Endothelial cell of umbilical vein (primary cell): ENCODE results near the gene MOCOS. TPM values are rescaled to one million over a fixed set of nuclear protein-coding genes. Genes with fewer than 3 reads are reported as not detected.

ENCODE experiments used
- BruUV-seq: library from RNA; stranded (reverse); fragments of 400-500 nt; replicated peaks from 2 replicates; lab custom pipeline; 2021; lab: Mats Ljungman, UMichigan
- CTCF ChIA-PET: fragments of 300-600, 350-600 bp; sonication (Branson Sonifier 250); formaldehyde crosslinking; loops from one replicate; lab custom pipeline; 2021; ENCODE audit warnings: antibody characterized with exemption, inconsistent platforms; lab: Charles Lee
- POLR2A ChIA-PET: fragments of 300-600, 350-600 bp; sonication (Branson Sonifier 250); formaldehyde crosslinking; loops from one replicate; lab custom pipeline; 2021; ENCODE audit warnings: antibody characterized with exemption, inconsistent platforms; lab: Charles Lee
- DNase-seq: peaks from one replicate; pipeline ENCODE4 v3.0.0-alpha.2; 2011; ENCODE audit warnings: low read depth, low spot score
- FAIRE-seq: peaks from 2 replicates; lab custom pipeline; 2011; peaks lifted over from hg19 to GRCh38; lab: Jason Lieb, UNC
- H2AFZ ChIP-seq: 2 replicates; pipeline ENCODE4 v1.6.0; 2012; ENCODE audit warnings: low read depth, low read length, control low read depth, inconsistent platforms
- H3K27ac ChIP-seq: 2 replicates; pipeline ENCODE4 v1.5.1; 2011; ENCODE audit warnings: low read depth, mild to moderate bottlenecking, control low read depth, low read length, moderate library complexity; ENCODE audit not compliant: insufficient read depth
- H3K27me3 ChIP-seq, 2 experiments: 2 replicates each; pipeline versions ENCODE4 v1.6.0 to v1.6.1; 2011; ENCODE audit warnings: low read length in 2 of 2, mixed read lengths in 1 of 2; ENCODE audit not compliant: control insufficient read depth in 2 of 2, insufficient read depth in 2 of 2
- H3K36me3 ChIP-seq, 2 experiments: 2 replicates in 1 of 2; 3 replicates in 1 of 2; pipeline ENCODE4 v1.5.1; 2011; ENCODE audit warnings: low read length in 2 of 2, mild to moderate bottlenecking in 1 of 2, moderate library complexity in 1 of 2; ENCODE audit not compliant: control insufficient read depth in 2 of 2, insufficient read depth in 2 of 2; ENCODE audit errors: extremely low read depth in 1 of 2
- H3K4me1 ChIP-seq: 3 replicates; pipeline ENCODE4 v1.5.1; 2011; ENCODE audit warnings: mild to moderate bottlenecking, low read length; ENCODE audit not compliant: control insufficient read depth, insufficient read depth; ENCODE audit errors: extremely low read depth
- H3K4me2 ChIP-seq: 2 replicates; pipeline ENCODE4 v1.6.1; 2011; ENCODE audit warnings: low read length, control low read depth, mixed read lengths; ENCODE audit not compliant: insufficient read depth
- H3K4me3 ChIP-seq, 3 experiments: fragments of 200-600 bp in 1 of 3; sonication (generic), shearing (Covaris generic) in 1 of 3; replicated peaks in 1 of 3; 2 replicates each; pipeline ENCODE4 v1.5.1; 2011 to 2016; ENCODE audit warnings: control low read depth in 3 of 3, low read length in 3 of 3, mild to moderate bottlenecking in 2 of 3, inconsistent platforms in 1 of 3, low read depth in 1 of 3, moderate library complexity in 1 of 3; ENCODE audit not compliant: insufficient read depth in 1 of 3
- H3K79me2 ChIP-seq: 2 replicates; pipeline ENCODE4 v1.6.0; 2012; ENCODE audit warnings: low read length, inconsistent platforms; ENCODE audit not compliant: control insufficient read depth, insufficient read depth
- H3K9ac ChIP-seq: replicated peaks from 2 replicates; pipeline ENCODE3; 2011; ENCODE audit warnings: low read length, control low read depth; ENCODE audit not compliant: insufficient read depth; ENCODE audit errors: extremely low read depth
- H3K9me1 ChIP-seq: replicated peaks from 3 replicates; pipeline ENCODE4 v1.6.0; 2011; ENCODE audit warnings: mild to moderate bottlenecking, low read length; ENCODE audit not compliant: control insufficient read depth, insufficient read depth; ENCODE audit errors: extremely low read depth
- H3K9me3 ChIP-seq: replicated peaks from 2 replicates; pipeline ENCODE4 v1.5.1; 2012; ENCODE audit warnings: low read length, inconsistent platforms; ENCODE audit not compliant: control insufficient read depth, insufficient read depth
- H4K20me1 ChIP-seq: replicated peaks from 2 replicates; pipeline ENCODE3; 2011; ENCODE audit warnings: mild to moderate bottlenecking, low read length; ENCODE audit not compliant: control insufficient read depth, insufficient read depth; ENCODE audit errors: extremely low read depth
- EZH2 ChIP-seq: IDR thresholded peaks from 2 replicates; pipeline ENCODE4 v1.6.1; 2012; ENCODE audit warnings: borderline replicate concordance, low read depth, mild to moderate bottlenecking, moderate library complexity, low read length, inconsistent platforms; ENCODE audit not compliant: severe bottlenecking
- FOS ChIP-seq: IDR thresholded peaks from 2 replicates; pipeline ENCODE4 v1.6.1; 2011; ENCODE audit warnings: mild to moderate bottlenecking, low read length, moderate library complexity, borderline replicate concordance; ENCODE audit not compliant: insufficient read depth
- GATA2 ChIP-seq: IDR thresholded peaks from 2 replicates; pipeline ENCODE4 v1.7.0; 2011; ENCODE audit warnings: low read depth, mild to moderate bottlenecking, moderate library complexity, mixed read lengths, low read length; ENCODE audit not compliant: insufficient read length, insufficient read depth
- MYC ChIP-seq: IDR thresholded peaks from one replicate; pipeline ENCODE4 v1.6.1; 2011; ENCODE audit warnings: mild to moderate bottlenecking, low read depth, low read length
- POLR2AphosphoS5 ChIP-seq: IDR thresholded peaks from 2 replicates; pipeline ENCODE4 v1.6.1; 2012; ENCODE audit warnings: low read depth, mild to moderate bottlenecking, control low read depth, low read length, moderate library complexity; ENCODE audit not compliant: insufficient read depth
- dilution Hi-C: fragments of 300-500 bp; cut with MboI; formaldehyde crosslinking; loops from one replicate; pipeline ENCODE4 v1.15.0; 2019; ENCODE audit warnings: low sequenced_read_pairs; ENCODE audit not compliant: extremely low pct_ligation_motif_present
- intact Hi-C: fragments of 100-400 bp; cut with micrococcal nuclease; formaldehyde crosslinking; loops from one replicate; pipeline ENCODE4 v1.10.0; 2022
- polyA plus RNA-seq, 4 experiments: library from polyadenylated mRNA; depleted of rRNA in 3 of 4; stranded (reverse) in 3 of 4; unstranded in 1 of 4; fragments of >200 nt; gene quantifications; 2 replicates each; pipeline versions ENCODE4 v1.2.1 to v1.2.3, GENCODE V29; 2011 to 2012; ENCODE audit warnings: missing spikeins in 1 of 4
- total RNA-seq: library from RNA; stranded (reverse); gene quantifications from 2 replicates; pipeline ENCODE4 v1.2.3, GENCODE V29; 2021

Gene MOCOS
- total and polyA plus RNA-seq, 2 donors (not counting 3 experiments of a cell fraction or from before 2014, with no cell fraction given), result 0.18 to 0.88 TPM

DNA sequence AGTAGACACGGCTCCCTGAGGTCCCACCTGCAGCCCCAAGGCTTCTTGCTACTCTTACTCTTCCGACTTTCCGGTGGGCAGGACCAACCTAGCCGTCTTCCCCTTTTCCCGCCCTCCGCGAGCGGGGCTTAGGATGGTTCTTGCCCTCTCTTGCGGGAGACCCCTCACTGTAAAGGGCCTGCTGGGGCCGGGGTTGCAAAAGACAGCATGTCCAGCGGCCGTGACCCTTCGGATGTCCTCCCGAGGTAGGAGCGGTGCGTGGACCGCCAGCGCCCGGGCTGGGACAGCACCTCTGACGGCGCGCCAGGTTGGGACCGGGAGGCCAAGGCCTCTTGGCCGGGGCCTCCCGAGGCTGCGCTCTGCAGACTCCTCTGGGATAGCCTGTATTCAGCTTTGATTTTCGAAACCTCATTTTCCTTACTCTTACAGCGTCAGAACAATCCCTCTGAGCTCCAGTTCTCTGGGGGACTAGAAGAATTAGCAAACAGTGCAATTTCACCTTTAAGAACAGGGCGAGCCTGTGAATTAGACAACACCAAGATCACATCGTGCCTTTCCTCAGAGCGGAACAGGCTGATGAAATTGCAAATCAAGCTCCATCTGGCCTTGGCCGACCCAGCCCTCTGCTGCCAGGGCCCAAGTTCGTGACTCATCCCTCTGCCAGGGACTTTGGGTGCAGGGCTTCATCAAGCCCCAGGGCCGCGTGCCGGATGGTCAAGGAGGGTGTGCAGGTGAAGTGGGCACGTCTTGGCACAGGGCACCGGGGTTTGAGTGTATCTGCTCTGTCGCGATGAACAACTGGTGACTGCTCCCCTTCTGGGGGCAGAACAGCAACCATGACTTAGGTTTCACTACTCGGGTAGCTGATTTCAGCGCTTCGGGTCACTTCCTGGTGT, 777 bp downstream of the MOCOS start:
- Histone ChIP-seq H3K4me2 (peak overlapping the region; percentile 72), H3K36me3 (no peaks in the 10 kb centered on the region), H3K4me3 (peak overlapping the region; percentile 49 to 79 (median 59)), H4K20me1 (no peaks in the 10 kb centered on the region), H3K79me2 (no peaks in the 10 kb centered on the region), H3K27ac (no peak overlapping the region), H3K4me1 (peaks cover 4% of the 10 kb centered on the region), H3K9ac (peak overlapping the region; percentile 56), H3K27me3 (peaks cover 0 to 8% of the 10 kb centered on the region in 2 experiments), H3K9me1 (no peaks in the 10 kb centered on the region), H2AFZ (peak overlapping the region; percentile 83), H3K9me3 (no peaks in the 10 kb centered on the region)
- intact Hi-C loops (loop anchor here (1.0 to 5.0 kb wide), 3 partner anchors 59 to 121 kb away; partner anchors contain the start of genes ELP2, FHOD3, RPRD1A and SLC39A6), dilution Hi-C loops (no loop called here)
- no peak for TF ChIP-seq POLR2AphosphoS5
- no peak for TF ChIP-seq GATA2
- no peak for TF ChIP-seq EZH2
- TF ChIP-seq MYC, result no peak
- TF ChIP-seq FOS, result no peak
- POLR2A ChIA-PET, result interaction anchor here (0.6 to 2.1 kb wide), 2 partner anchors 41 to 59 kb away, joined by 3 to 6 read pairs; partner anchors contain the start of gene SLC39A6
- CTCF ChIA-PET, result interaction anchor here (0.6 to 1.3 kb wide), 7 partner anchors 14 to 154 kb away, joined by 3 to 5 read pairs (median 3); no protein-coding TSS in a partner anchor
- BruUV-seq, result TSS peak; percentile 23
- FAIRE-seq (no peak), DNase-seq (no peak)
